GM19025 (cell line): Measurements from ENCODE around the gene ZBTB40.

Experiments
- ATAC-seq: cut with Tn5 transposase; IDR thresholded peaks from one replicate; pipeline ENCODE4 v1.9.1; 2021; ENCODE audit warnings: mild to moderate bottlenecking, low read depth, moderate library complexity; ENCODE audit not compliant: unreplicated experiment

ZBTB40 gene

GRCh38 chr1:22552021-22552420, 100.4 kb downstream of the ZBTB40 start:
- ATAC-seq: no peak

GRCh38 chr1:22553104-22553880, 101.6 kb downstream of the ZBTB40 start:
- no peak for ATAC-seq

GRCh38 chr1:22553991-22554522, 102.4 kb downstream of the ZBTB40 start:
- ATAC-seq: no peak

GRCh38 chr1:22555371-22555656, 103.7 kb downstream of the ZBTB40 start:
- no peak for ATAC-seq

- no peak for ATAC-seq
Observed at GRCh38 chr1:22556391-22557104, 104.9 kb downstream of the ZBTB40 start.

DNA sequence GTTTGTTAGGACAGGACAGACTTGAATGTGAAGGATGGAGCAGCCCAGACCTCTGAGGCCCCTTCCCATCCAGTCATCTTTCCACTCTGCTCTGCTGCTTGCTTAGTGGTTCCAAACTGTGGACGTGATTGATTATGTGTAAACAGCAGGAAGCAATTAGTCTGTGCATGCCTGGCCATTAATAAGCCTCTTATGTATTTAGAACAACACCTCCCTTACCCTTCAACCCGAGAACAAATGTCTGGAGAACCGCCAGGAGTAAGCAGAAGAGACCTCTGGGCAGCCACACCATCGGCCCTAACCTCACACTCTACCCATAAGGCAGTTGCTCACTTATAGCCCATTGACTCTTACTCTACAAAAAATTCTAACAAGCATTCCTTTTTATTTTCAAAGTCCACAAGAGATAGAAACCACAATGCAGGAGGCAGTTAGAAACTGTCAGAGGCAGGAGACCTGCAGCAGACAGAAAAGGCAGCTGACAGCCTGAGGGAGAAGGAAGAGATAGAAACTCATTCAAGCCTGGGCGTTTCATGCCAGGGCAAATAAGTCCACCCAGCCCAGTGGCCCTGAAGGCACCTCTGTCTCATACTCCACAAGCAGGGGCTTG, 105.8 kb downstream of the ZBTB40 start:
- ATAC-seq: no peak

- no peak for ATAC-seq
Observed at GRCh38 chr1:22562584-22563583, 111.2 kb downstream of the ZBTB40 start, which contains the start of gene EPHA8. Gene EPHA8, plus strand, starts transcription at chr1:22563489. Its CDS starts 147 bp downstream, at chr1:22563636.

- ATAC-seq: no peak
Observed at GRCh38 chr1:22563671-22564602, 112.3 kb downstream of the ZBTB40 start.

DNA sequence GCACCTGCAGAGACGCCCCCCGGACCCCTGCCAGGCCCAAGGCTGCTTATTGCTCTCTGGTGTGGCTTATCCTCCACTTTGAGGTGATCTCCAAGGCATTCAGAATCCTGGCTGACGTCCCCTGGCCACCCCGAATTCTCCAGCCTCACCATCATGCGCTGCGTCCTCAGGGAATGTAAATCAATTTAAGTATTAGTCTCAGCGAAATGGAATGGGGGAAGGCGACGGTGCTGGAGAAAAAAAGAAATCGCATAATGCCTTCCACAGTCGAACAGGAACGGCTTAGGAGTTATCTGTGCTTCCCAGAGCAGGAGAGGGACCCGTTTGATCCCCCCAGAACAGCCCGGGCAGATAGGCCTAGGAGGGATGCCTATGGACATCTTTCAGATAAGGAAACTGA, 114.5 kb downstream of the ZBTB40 start:
- no peak for ATAC-seq

DNA sequence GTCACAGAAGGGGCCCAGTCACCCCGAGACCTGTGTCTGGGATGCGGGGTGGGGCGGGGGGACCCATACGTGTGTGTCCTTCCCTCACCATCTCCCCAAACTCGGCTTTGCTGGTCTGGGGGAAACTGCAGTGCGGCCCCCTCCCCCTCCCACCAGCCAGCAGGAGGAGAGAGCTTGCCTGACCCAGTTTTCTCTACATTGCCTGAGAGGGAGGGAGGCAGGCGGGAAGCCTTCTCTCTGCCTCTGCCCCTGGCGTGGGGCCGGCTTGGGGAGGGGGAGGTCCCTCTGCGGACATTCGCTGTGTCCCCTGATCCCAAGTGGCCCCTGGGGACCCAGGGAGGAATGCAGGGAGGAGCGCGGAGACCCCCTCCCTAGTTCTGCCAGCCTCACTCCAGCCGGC, 115.5 kb downstream of the ZBTB40 start:
- no peak for ATAC-seq

DNA sequence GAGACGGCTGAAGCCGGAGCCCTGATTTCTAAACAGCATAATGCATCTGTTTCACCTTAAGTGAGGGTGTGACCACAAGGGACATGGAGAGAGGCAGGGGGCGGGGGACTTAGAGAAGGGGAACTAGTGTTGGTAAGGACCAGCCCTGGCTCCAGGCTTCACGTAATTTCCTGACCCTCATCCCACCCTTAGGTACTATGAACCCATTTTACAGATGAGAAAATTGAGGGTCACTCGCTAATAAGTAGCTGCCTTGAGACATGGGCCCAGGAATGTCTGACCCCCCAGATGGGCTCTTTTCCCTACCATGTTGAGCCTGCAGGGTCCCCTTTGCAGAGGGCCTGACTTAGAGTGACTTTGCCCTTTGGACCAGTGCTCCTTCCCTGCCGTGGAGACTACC, 116.3 kb downstream of the ZBTB40 start:
- no peak for ATAC-seq

GRCh38 chr1:22569269-22569668, 117.6 kb downstream of the ZBTB40 start:
- no peak for ATAC-seq

DNA sequence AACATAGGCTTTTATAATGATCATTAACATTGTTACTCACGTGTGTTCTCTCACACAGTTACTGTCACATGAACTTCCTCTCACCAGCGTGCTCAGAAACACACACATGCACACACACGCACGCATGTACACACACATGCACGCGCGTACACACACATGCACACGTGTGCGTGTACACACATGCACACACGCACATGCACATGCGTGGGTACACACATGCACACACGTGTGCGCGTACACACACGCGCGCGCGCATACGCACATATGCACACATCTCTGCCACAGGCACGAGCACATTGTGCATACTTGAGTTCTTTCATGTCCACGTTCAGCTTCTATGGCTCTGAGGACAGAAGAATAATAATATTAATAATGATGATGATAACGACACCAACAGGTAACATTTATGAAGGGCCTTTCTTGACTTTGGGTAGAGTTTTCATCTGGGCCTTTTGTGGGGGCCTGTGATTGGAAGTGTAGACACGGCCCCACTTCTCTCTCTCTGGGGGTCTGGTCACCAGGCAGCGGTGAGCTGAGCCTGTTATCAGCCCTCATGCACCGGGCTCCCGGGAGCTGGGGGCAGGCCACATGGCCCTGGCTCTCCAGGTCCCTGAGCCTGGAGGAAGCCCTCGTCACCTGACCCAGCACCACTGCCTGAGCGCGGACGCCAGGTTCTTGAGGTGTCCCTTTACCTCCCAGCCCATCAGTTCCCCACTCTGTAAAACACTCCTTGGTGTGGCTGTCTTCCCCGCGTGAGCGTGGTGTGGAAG, 118.7 kb downstream of the ZBTB40 start:
- ATAC-seq: no peak

GRCh38 chr1:22572818-22573217, 121.2 kb downstream of the ZBTB40 start:
- no peak for ATAC-seq

- no peak for ATAC-seq
Observed at GRCh38 chr1:22573237-22573636, 121.6 kb downstream of the ZBTB40 start.

DNA sequence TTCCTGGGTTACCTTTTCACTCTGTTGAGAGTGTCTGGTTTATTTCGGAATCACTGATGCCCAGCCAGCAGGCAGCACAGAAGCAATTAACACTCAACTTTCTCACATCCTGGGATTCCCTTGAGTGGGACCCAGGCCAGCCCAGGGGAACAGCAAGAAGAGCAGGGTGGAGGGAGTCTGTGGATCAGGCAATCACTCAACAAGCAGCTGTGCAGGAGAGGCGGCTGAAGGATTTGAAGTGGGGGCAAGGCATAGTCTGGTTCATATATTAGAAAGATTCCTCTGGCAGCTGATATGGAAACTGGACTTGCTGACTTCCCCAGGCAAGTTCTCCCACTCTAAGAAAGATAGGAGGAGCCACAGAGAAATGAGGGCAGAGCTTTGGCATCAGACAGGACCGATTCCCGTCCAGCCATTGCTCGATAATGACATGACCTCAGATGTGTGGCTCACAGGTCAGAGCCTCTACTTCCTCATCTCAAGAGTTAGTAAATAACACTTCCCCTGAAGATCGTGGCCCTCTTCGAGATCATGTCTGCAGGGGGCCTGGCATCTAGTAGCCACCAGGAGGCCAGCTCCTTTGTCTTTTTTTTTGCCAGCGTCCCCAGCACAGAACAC, 124.0 kb downstream of the ZBTB40 start:
- no peak for ATAC-seq

- ATAC-seq: no peak
Observed at GRCh38 chr1:22576150-22576544, 124.5 kb downstream of the ZBTB40 start.

GRCh38 chr1:22576617-22577016, 125.0 kb downstream of the ZBTB40 start:
- no peak for ATAC-seq
